Fibroblast of upper back skin (primary cell): ENCODE measurements around the gene POMGNT1.
"Not testable (repeated sequence)": the region's sequence is repeated elsewhere in the genome, so short reads cannot be mapped to it uniquely, and the experiment has no call there.

Experiments used
- DNase-seq: peaks from one replicate; pipeline ENCODE4 v3.0.0-alpha.2; 2013

Gene POMGNT1

GRCh38 chr1:46197964-46198811, at the start of gene POMGNT1:
Gene POMGNT1, minus strand, starts transcription at chr1:46198434. Its CDS starts 613 bp downstream, at chr1:46197821.
- peak; percentile 53 for DNase-seq

GRCh38 chr1:46247436-46248121, 49.3 kb upstream of the POMGNT1 start, which contains the start of gene RAD54L:
Gene RAD54L, plus strand, starts transcription at chr1:46247763. Its CDS starts 643 bp downstream, at chr1:46248406.
- DNase-seq = peak; percentile 99

GRCh38 chr1:46246548-46247435, 48.6 kb upstream of the POMGNT1 start:
- DNase-seq = peak; percentile 62

- DNase-seq = not testable (repeated sequence)
Measured at GRCh38 chr1:46246136-46246535, 47.9 kb upstream of the POMGNT1 start.

- peak; percentile 27 for DNase-seq
Measured at GRCh38 chr1:46244656-46245371, 46.6 kb upstream of the POMGNT1 start.

- DNase-seq = not testable (repeated sequence)
Measured at GRCh38 chr1:46243831-46244230, 45.6 kb upstream of the POMGNT1 start.

GRCh38 chr1:46242918-46243317, 44.7 kb upstream of the POMGNT1 start:
- no peak for DNase-seq

GRCh38 chr1:46241733-46242132, 43.5 kb upstream of the POMGNT1 start:
- DNase-seq = not testable (repeated sequence)

GRCh38 chr1:46238865-46239264, 40.6 kb upstream of the POMGNT1 start:
- peak; percentile 83 for DNase-seq

GRCh38 chr1:46236882-46237281, 38.6 kb upstream of the POMGNT1 start:
- no peak for DNase-seq

GRCh38 chr1:46231231-46231630, 33.0 kb upstream of the POMGNT1 start:
- DNase-seq = not testable (repeated sequence)

GRCh38 chr1:46224966-46225365, 26.7 kb upstream of the POMGNT1 start:
- no peak for DNase-seq

GRCh38 chr1:46223472-46223943, 25.3 kb upstream of the POMGNT1 start:
- peak; percentile 84 for DNase-seq

- not testable (repeated sequence) for DNase-seq
Measured at GRCh38 chr1:46223055-46223454, 24.8 kb upstream of the POMGNT1 start.

- DNase-seq = no peak
Measured at GRCh38 chr1:46221749-46222148, 23.5 kb upstream of the POMGNT1 start.

GRCh38 chr1:46220808-46221207, 22.6 kb upstream of the POMGNT1 start:
- DNase-seq = no peak

GRCh38 chr1:46219551-46220520, 21.6 kb upstream of the POMGNT1 start:
- DNase-seq = peak; percentile 12

GRCh38 chr1:46218443-46218842, 20.2 kb upstream of the POMGNT1 start:
- DNase-seq = no peak

GRCh38 chr1:46215504-46215903, 17.3 kb upstream of the POMGNT1 start:
- DNase-seq = no peak

- DNase-seq = no peak
Measured at GRCh38 chr1:46211051-46211450, 12.8 kb upstream of the POMGNT1 start.

- DNase-seq = no peak
Measured at GRCh38 chr1:46210561-46210960, 12.3 kb upstream of the POMGNT1 start.
